ENCODE measurements around the gene LKAAEAR1.
"Not testable (repeated sequence)": the region's sequence is repeated elsewhere in the genome, so short reads cannot be mapped to it uniquely, and the experiment has no call there.

The LKAAEAR1 gene

GRCh38 chr20:64090165-64090564, 6.0 kb upstream of the LKAAEAR1 start:
- H3K4me3 ChIP-seq (ENCODE audit: control insufficient read depth, low read depth, low read length): no peak overlapping the region
- DNase-seq (ENCODE audit: low read depth): no peak
- no peak for TF ChIP-seq CTCF (conservative IDR thresholded peaks at IDR 0.05; ENCODE audit: control insufficient read depth, insufficient read depth, low read depth, low read length)

GRCh38 chr20:64088586-64088985, 4.4 kb upstream of the LKAAEAR1 start:
- not testable (repeated sequence) for H3K4me3 ChIP-seq (ENCODE audit: control insufficient read depth, low read depth, low read length); DNase-seq (ENCODE audit: low read depth)

GRCh38 chr20:64087226-64087825, 3.1 kb upstream of the LKAAEAR1 start:
- not testable (repeated sequence) for H3K4me3 ChIP-seq (ENCODE audit: control insufficient read depth, low read depth, low read length)

GRCh38 chr20:64086801-64087200, 2.6 kb upstream of the LKAAEAR1 start:
- DNase-seq (ENCODE audit: low read depth): no peak

More at GRCh38 chr20:64087226-64087825, 3.1 kb upstream of the LKAAEAR1 start:
- not testable (repeated sequence) for DNase-seq (ENCODE audit: low read depth)

GRCh38 chr20:64084685-64085152, 521 bp upstream of the LKAAEAR1 start:
- no peak for DNase-seq (ENCODE audit: low read depth)
- no peak overlapping the region for H3K4me3 ChIP-seq (ENCODE audit: control insufficient read depth, low read depth, low read length)
- no peak for TF ChIP-seq CTCF (conservative IDR thresholded peaks at IDR 0.05; ENCODE audit: control insufficient read depth, insufficient read depth, low read depth, low read length)

More at GRCh38 chr20:64086801-64087200, 2.6 kb upstream of the LKAAEAR1 start:
- H3K4me3 ChIP-seq (ENCODE audit: control insufficient read depth, low read depth, low read length): no peak overlapping the region
- TF ChIP-seq CTCF (conservative IDR thresholded peaks at IDR 0.05; ENCODE audit: control insufficient read depth, insufficient read depth, low read depth, low read length): no peak

- peak; percentile 63 for DNase-seq (ENCODE audit: low read depth)
- no peak for TF ChIP-seq CTCF (conservative IDR thresholded peaks at IDR 0.05; ENCODE audit: control insufficient read depth, insufficient read depth, low read depth, low read length)
- peak overlapping the region; percentile 16 for H3K4me3 ChIP-seq (ENCODE audit: control insufficient read depth, low read depth, low read length)
Observed at GRCh38 chr20:64083378-64083803, 807 bp downstream of the LKAAEAR1 start.

- no peak overlapping the region for H3K4me3 ChIP-seq (ENCODE audit: control insufficient read depth, low read depth, low read length)
- no peak for DNase-seq (ENCODE audit: low read depth)
- TF ChIP-seq CTCF (conservative IDR thresholded peaks at IDR 0.05; ENCODE audit: control insufficient read depth, insufficient read depth, low read depth, low read length): no peak
Observed at GRCh38 chr20:64082820-64083377, 1.3 kb downstream of the LKAAEAR1 start.
